AG04450 (cell line): ENCODE measurements around the gene HTT. TPM values are rescaled to one million over a fixed set of nuclear protein-coding genes. Genes with fewer than 3 reads are reported as not detected.

Experiments
- CTCF ChIA-PET: fragments of 300-600, 350-600 bp; formaldehyde crosslinking; extraction: SDS; loops from one replicate; lab custom pipeline; 2022; ENCODE audit warnings: antibody characterized with exemption, inconsistent platforms; lab: Charles Lee
- POLR2A ChIA-PET: fragments of 350-600 bp; formaldehyde crosslinking; extraction: SDS; loops from one replicate; lab custom pipeline; 2021; ENCODE audit warnings: antibody characterized with exemption, inconsistent platforms; lab: Yijun Ruan, JAX
- DNase-seq: peaks from one replicate; pipeline ENCODE4 v3.0.0-alpha.2; 2011; ENCODE audit warnings: low read depth, low spot score
- H3K27ac ChIP-seq: one replicate; pipeline ENCODE4 v1.5.1; 2012; ENCODE audit warnings: low read depth, low read length, control low read depth
- H3K27me3 ChIP-seq: one replicate; pipeline ENCODE4 v1.6.0; 2012; ENCODE audit warnings: low read length; ENCODE audit not compliant: control insufficient read depth, insufficient read depth
- H3K4me3 ChIP-seq: 2 replicates; pipeline ENCODE4 v1.5.1; 2011; ENCODE audit warnings: mild to moderate bottlenecking, low read depth, low read length, control low read depth
- H3K9me3 ChIP-seq: 2 replicates; pipeline ENCODE4 v1.5.1; 2012; ENCODE audit warnings: low read length; ENCODE audit not compliant: control insufficient read depth, insufficient read depth
- CTCF ChIP-seq: IDR thresholded peaks from 2 replicates; pipeline ENCODE4 v1.5.1; 2011; ENCODE audit warnings: low read depth, low read length, control low read depth, inconsistent platforms
- polyA plus RNA-seq: library from polyadenylated mRNA; depleted of rRNA; stranded (reverse); fragments of >200 nt; gene quantifications from 2 replicates; pipeline ENCODE4 v1.2.3, GENCODE V29; 2011

Gene HTT
- polyA plus RNA-seq, 1 experiment, result 14.5 TPM

DNA sequence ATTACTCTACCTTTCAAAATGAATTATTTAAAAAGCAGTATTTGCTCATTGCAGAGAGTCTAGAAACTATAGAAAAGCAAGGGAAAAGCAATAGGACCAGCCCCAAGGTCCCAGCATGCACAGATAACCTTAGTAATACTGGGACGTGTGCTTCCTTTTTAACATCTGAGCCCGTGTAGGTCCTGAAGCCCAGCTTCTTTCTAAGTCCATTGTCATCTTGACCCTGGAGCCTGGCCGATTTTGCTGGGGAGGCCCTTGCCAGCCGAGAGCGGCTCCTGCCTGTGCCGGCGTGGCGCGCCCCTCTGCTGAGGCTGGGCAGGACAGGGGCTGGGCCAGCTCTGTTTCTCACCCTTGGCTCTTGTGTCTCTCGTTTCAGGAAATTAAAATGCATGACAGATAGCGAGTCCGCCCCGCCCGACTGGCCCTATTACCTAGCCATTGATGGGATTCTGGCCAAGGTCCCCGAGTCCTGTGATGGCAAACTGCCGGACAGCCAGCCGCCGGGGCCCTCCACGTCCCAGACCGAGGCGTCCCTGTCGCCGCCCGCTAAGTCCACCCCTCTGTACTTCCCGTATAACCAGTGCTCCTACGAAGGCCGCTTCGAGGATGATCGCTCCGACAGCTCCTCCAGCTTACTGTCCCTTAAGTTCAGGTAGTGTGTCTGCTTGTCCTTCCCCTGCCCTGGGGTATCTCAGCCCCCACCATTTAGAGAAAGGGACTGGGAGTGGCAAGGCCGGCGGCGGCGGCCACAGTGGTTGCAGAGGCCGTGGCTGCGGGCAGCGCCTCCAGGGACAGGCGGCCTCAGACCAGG is 178.6 kb downstream of the HTT start:
- Histone ChIP-seq H3K27ac (no peak overlapping the region), H3K27me3 (no peaks in the 10 kb centered on the region), H3K4me3 (no peak overlapping the region), H3K9me3 (no peaks in the 10 kb centered on the region; the same call in 1 of the 2 replicates)
- POLR2A ChIA-PET, result no interaction called here
- TF ChIP-seq CTCF, result no peak
- CTCF ChIA-PET, result no interaction called here
- DNase-seq, result no peak

DNA sequence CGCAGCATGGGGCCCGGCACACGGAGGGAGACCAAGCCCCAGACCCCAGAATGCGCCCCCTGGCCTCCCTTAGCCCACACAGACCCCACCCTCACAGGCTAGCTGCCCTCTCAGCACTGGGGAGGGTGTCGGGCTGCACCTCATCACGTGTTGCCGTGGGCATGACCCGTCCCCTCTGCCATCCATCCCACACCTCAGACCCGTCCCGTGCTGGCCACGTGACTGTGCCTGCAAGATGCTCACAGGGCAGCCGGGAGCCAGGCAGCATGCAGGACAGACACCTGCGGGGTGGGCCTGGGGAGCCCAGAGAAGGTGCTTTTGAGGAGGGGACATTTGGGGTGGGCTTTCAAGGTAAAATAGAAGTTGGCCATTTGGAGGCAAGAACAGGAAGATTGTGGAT is 179.3 kb downstream of the HTT start:
- Histone ChIP-seq H3K4me3 (no peak overlapping the region), H3K9me3 (no peaks in the 10 kb centered on the region; the same call in 1 of the 2 replicates), H3K27me3 (no peaks in the 10 kb centered on the region), H3K27ac (no peak overlapping the region)
- DNase-seq, result no peak
- TF ChIP-seq CTCF, result no peak
- POLR2A ChIA-PET, result no interaction called here
- CTCF ChIA-PET, result interaction anchor here (0.8 kb wide), 1 partner anchor 147 kb away, joined by 3 read pairs; no protein-coding TSS in a partner anchor

DNA sequence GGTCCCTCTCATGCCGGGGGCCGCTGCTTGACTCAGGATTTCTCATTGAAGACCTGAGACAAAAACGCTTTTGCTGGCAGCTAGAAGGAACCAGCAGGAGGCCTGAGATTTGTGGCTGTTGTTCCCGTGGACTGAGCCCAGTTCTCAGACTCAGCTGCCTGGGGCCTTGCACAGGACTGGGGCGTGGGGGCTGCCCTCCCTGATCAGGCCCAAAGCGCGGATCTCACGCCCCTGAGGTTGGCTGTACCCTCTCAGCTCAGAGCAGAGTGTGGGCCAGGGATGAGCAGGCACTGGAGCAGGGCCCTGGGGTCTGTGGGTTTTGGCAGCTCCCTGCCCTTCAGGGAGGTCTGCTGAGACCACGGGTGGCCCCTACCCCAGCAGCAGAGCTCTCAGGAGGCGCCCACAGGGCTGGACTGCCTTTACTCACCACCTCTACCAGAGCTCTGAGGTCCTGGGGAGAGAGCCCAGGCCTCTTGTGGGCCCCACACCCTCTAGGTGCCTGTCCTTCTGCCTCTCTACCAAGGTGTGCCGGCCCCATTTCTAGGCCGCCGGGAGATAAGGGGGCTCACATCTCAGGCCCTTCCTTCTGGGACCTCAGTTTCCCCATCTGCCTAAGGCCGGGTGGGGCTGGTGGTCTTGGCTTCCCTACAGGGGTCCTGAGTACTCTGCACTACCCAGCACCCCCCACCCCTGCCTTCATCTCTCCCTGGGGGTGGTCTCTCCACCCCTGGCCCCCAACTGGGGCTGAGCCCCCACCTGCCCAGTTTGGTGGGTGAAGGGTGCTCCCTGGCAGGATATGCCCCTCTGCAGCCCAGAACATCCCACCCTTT is 180.0 kb downstream of the HTT start:
- H3K4me3 ChIP-seq, result no peak overlapping the region
- CTCF ChIA-PET, result interaction anchor here (0.8 kb wide), 1 partner anchor 148 kb away, joined by 3 read pairs; no protein-coding TSS in a partner anchor
- no peak for DNase-seq
- no peak overlapping the region for H3K27ac ChIP-seq
- TF ChIP-seq CTCF, result no peak
- POLR2A ChIA-PET, result no interaction called here
- H3K27me3 ChIP-seq, result no peaks in the 10 kb centered on the region
- no peaks in the 10 kb centered on the region; the same call in 1 of the 2 replicates for H3K9me3 ChIP-seq

DNA sequence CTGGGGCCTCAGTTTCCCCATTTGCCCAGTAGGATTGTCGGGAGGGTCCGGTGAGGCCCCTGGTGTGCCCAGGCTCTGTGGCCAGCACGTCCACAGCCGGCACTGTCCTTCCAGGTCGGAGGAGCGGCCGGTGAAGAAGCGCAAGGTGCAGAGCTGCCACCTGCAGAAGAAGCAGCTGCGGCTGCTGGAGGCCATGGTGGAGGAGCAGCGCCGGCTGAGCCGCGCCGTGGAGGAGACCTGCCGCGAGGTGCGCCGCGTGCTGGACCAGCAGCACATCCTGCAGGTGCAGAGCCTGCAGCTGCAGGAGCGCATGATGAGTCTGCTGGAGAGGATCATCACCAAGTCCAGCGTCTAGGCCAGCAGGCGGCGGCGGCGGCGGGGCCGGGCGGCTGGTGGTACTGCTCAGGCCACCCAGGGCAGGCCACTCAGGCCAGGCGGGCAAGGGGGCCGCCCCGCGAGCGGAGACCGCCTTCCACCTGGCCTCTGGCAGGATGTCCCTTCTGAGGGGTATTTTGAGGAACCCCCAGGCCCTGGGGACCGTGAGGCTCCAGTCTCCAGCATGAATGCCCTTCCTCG is 181.2 kb downstream of the HTT start:
- H3K4me3 ChIP-seq, result no peak overlapping the region
- H3K27ac ChIP-seq, result no peak overlapping the region
- no peaks in the 10 kb centered on the region for H3K27me3 ChIP-seq
- no peaks in the 10 kb centered on the region; the same call in 1 of the 2 replicates for H3K9me3 ChIP-seq
- ChIA-PET POLR2A (no interaction called here), CTCF (no interaction called here)
- DNase-seq, result no peak
- no peak for TF ChIP-seq CTCF
